ENCODE measurements around the gene KCNMA1. TPM values are rescaled to one million over a fixed set of nuclear protein-coding genes. Genes with fewer than 3 reads are reported as not detected.

The KCNMA1 gene
- total RNA-seq, 1 donor from 2014 or later = 94.3 TPM

GRCh38 chr10:77210645-77211044 is 427.0 kb downstream of the KCNMA1 start:
- intact Hi-C loops (cut with DNase I) = no loop called here

GRCh38 chr10:77208684-77209256 is 428.8 kb downstream of the KCNMA1 start:
- no peak for DNase-seq (ENCODE audit: extremely low spot score in 2 of 2)
- no peaks in the 10 kb centered on the region for H3K27me3 ChIP-seq
- no peaks in the 10 kb centered on the region for H3K9me3 ChIP-seq
- H3K4me1 ChIP-seq = no peaks in the 10 kb centered on the region
- no peak overlapping the region for H3K27ac ChIP-seq
- no peak for TF ChIP-seq CTCF (IDR thresholded peaks at IDR 0.05)
- no peak for TF ChIP-seq POLR2A (IDR thresholded peaks at IDR 0.05)
- TF ChIP-seq POLR2AphosphoS5 (IDR thresholded peaks at IDR 0.05; ENCODE audit: insufficient read depth in 1 of 2, low read depth in 1 of 2) = no peak
- H3K36me3 ChIP-seq = no peaks in the 10 kb centered on the region
- no peak overlapping the region for H3K4me3 ChIP-seq
- intact Hi-C loops (cut with DNase I) = no loop called here

More at GRCh38 chr10:77210645-77211044, 427.0 kb downstream of the KCNMA1 start:
- no peaks in the 10 kb centered on the region for H3K9me3 ChIP-seq
- no peaks in the 10 kb centered on the region for H3K27me3 ChIP-seq
- H3K27ac ChIP-seq = no peak overlapping the region
- H3K4me3 ChIP-seq = no peak overlapping the region
- no peak for TF ChIP-seq CTCF (IDR thresholded peaks at IDR 0.05)
- TF ChIP-seq POLR2AphosphoS5 (IDR thresholded peaks at IDR 0.05; ENCODE audit: insufficient read depth in 1 of 2, low read depth in 1 of 2) = no peak
- no peak for TF ChIP-seq POLR2A (IDR thresholded peaks at IDR 0.05)
- no peaks in the 10 kb centered on the region for H3K4me1 ChIP-seq
- DNase-seq (ENCODE audit: extremely low spot score in 2 of 2) = no peak
- no peaks in the 10 kb centered on the region for H3K36me3 ChIP-seq

GRCh38 chr10:77207828-77208185 is 429.8 kb downstream of the KCNMA1 start:
- DNase-seq (ENCODE audit: extremely low spot score in 2 of 2) = no peak
- Histone ChIP-seq H3K36me3 (no peaks in the 10 kb centered on the region), H3K4me3 (no peak overlapping the region), H3K9me3 (no peaks in the 10 kb centered on the region), H3K27me3 (no peaks in the 10 kb centered on the region), H3K27ac (no peak overlapping the region), H3K4me1 (no peaks in the 10 kb centered on the region)
- TF ChIP-seq CTCF (IDR thresholded peaks at IDR 0.05) = no peak
- no peak for TF ChIP-seq POLR2A (IDR thresholded peaks at IDR 0.05)
- no peak for TF ChIP-seq POLR2AphosphoS5 (IDR thresholded peaks at IDR 0.05; ENCODE audit: insufficient read depth in 1 of 2, low read depth in 1 of 2)
- intact Hi-C loops (cut with DNase I) = no loop called here

- Histone ChIP-seq H3K36me3 (no peaks in the 10 kb centered on the region), H3K9me3 (no peaks in the 10 kb centered on the region), H3K27me3 (no peaks in the 10 kb centered on the region), H3K4me3 (no peak overlapping the region), H3K27ac (no peak overlapping the region), H3K4me1 (no peaks in the 10 kb centered on the region)
- intact Hi-C loops (cut with DNase I) = no loop called here
- DNase-seq (ENCODE audit: extremely low spot score in 2 of 2) = no peak
- TF ChIP-seq POLR2AphosphoS5 (IDR thresholded peaks at IDR 0.05; ENCODE audit: insufficient read depth in 1 of 2, low read depth in 1 of 2) = no peak
- TF ChIP-seq CTCF (IDR thresholded peaks at IDR 0.05) = no peak
- TF ChIP-seq POLR2A (IDR thresholded peaks at IDR 0.05) = no peak
Measured at GRCh38 chr10:77207182-77207827, 430.3 kb downstream of the KCNMA1 start.

- H3K4me3 ChIP-seq = no peak overlapping the region
- no peaks in the 10 kb centered on the region for H3K9me3 ChIP-seq
- DNase-seq (ENCODE audit: extremely low spot score in 2 of 2) = no peak
- H3K36me3 ChIP-seq = no peaks in the 10 kb centered on the region
- H3K4me1 ChIP-seq = no peaks in the 10 kb centered on the region
- TF ChIP-seq POLR2AphosphoS5 (IDR thresholded peaks at IDR 0.05; ENCODE audit: insufficient read depth in 1 of 2, low read depth in 1 of 2) (no peak), POLR2A (IDR thresholded peaks at IDR 0.05) (no peak), CTCF (IDR thresholded peaks at IDR 0.05) (no peak)
- intact Hi-C loops (cut with DNase I) = no loop called here
- H3K27ac ChIP-seq = no peak overlapping the region
- H3K27me3 ChIP-seq = no peaks in the 10 kb centered on the region
Measured at GRCh38 chr10:77205135-77205534, 432.5 kb downstream of the KCNMA1 start.

Data from vagina (tissue), 2 donors.